ENCODE results near the gene LETMD1.

The LETMD1 gene

DNA sequence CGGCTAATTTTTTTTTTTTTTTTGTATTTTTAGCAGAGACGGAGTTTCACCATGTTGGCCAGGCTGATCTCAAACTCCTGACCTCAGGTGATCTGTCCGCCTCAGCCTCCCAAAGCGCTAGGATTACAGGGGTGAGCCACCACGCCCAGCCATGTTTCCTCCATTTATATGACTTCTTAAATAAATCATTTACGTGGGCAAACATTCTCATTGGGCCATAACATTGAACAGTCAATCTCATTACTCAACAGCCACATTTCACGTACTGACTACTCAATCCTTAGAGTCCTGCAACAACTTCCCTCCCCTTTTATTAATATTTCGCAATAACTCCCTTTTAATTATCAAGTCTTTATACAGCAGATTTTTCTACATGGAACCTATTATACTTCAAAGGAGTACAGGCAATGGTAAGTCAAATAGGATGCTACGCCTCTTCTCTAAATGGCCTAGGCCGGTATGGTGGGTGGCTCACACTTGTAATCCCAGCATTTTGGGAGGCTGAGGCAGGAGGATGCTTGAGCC is 42.6 kb downstream of the LETMD1 start:
- H3K27ac ChIP-seq = no peak overlapping the region
- TF ChIP-seq, protein P1, sequence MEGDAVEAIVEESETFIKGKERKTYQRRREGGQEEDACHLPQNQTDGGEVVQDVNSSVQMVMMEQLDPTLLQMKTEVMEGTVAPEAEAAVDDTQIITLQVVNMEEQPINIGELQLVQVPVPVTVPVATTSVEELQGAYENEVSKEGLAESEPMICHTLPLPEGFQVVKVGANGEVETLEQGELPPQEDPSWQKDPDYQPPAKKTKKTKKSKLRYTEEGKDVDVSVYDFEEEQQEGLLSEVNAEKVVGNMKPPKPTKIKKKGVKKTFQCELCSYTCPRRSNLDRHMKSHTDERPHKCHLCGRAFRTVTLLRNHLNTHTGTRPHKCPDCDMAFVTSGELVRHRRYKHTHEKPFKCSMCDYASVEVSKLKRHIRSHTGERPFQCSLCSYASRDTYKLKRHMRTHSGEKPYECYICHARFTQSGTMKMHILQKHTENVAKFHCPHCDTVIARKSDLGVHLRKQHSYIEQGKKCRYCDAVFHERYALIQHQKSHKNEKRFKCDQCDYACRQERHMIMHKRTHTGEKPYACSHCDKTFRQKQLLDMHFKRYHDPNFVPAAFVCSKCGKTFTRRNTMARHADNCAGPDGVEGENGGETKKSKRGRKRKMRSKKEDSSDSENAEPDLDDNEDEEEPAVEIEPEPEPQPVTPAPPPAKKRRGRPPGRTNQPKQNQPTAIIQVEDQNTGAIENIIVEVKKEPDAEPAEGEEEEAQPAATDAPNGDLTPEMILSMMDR (conservative IDR thresholded peaks at IDR 0.05) = no peak
- TF ChIP-seq ZFX (IDR thresholded peaks at IDR 0.05) = no peak

DNA sequence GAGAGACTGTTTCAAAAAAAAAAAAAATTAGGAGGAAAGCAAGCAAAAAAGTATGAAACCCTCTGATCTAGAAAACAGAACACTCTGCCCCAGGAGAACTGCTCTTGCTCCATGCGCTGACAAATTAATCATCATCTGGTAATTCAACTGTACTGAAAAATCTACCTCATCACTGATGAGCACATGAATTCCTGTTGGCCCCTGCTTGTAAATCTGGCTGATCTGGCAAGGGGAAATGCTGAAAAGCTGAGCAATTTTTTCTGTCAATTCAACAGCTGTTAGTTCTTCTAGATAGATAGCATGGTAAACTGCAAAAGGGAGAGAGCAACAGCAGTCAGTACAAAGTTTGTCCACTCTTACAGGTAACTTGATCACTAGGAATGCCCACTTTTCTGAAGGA is 50.5 kb downstream of the LETMD1 start:
- no peak overlapping the region for H3K27ac ChIP-seq
- TF ChIP-seq, protein P1 (conservative IDR thresholded peaks at IDR 0.05) = no peak
- TF ChIP-seq ZFX (IDR thresholded peaks at IDR 0.05) = no peak

DNA sequence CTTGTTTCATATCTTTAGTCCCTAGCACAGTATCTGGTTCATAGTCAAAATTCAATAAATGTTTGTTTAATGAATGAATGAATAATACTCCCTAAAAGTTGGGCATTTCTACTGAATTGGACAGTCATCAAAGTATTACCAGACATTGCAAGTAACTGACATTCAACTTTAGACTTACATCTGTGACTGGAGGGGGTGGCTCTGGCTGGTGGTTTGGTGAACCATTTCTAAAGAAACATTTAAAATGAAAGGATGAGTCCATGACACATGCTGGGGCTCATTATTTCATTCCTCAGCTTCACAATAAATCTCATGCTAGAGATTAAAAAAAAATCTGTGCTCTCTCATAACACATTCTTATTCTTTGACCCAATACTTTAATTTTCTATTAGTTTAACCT is 55.9 kb downstream of the LETMD1 start:
- no peak overlapping the region for H3K27ac ChIP-seq
- TF ChIP-seq, protein P1 (conservative IDR thresholded peaks at IDR 0.05) = no peak
- no peak for TF ChIP-seq ZFX (IDR thresholded peaks at IDR 0.05)

DNA sequence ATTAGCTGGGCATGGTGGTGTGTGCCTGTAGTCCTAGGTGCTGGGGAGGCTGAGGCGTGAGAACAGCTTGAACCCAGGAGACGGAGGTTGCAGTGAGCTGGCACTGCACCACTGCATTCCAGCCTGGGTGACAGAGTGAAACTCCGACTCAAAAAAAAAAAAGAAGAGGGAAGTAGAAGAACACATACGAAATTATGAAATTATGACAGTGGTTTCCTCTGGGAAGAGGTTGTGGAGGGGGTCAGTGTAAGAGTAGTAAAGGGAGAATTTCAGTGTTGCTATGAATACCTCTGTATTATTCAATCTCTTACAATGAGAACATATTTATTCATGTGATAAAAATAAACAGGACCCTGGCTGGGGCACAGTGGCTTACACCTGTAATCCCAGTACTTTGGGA is 60.0 kb downstream of the LETMD1 start:
- no peak overlapping the region for H3K27ac ChIP-seq
- no peak for TF ChIP-seq ZFX (IDR thresholded peaks at IDR 0.05)
- TF ChIP-seq, protein P1 (conservative IDR thresholded peaks at IDR 0.05) = no peak
